Hematopoietic multipotent progenitor cell (in vitro differentiated cells): Measurements from ENCODE around the gene SCIN. TPM values are rescaled to one million over a fixed set of nuclear protein-coding genes. Genes with fewer than 3 reads are reported as not detected.
"Not testable (repeated sequence)": the region's sequence is repeated elsewhere in the genome, so short reads cannot be mapped to it uniquely, and the experiment has no call there.

Experiments
- DNase-seq, 3 donors: peaks; one replicate each; pipeline ENCODE4 v3.0.0-alpha.2; 2011 to 2015; ENCODE audit warnings: low read depth in 2 of 3, low spot score in 2 of 3
- total RNA-seq: library from RNA; depleted of rRNA; stranded (reverse); fragments of >200 nt; gene quantifications from one replicate; pipeline ENCODE4 v1.2.3, GENCODE V29; 2012

Gene SCIN
- total RNA-seq = under 0.01 TPM

GRCh38 chr7:12570534-12571461, at the start of gene SCIN:
SCIN (plus strand) TSS chr7:12570720; CDS start chr7:12570787, 67 bp downstream.
- peak; percentile 1 to 56 (median 38) for DNase-seq

- DNase-seq = peak; percentile 5 to 70 (median 34)
Measured at GRCh38 chr7:12524794-12525386, 45.6 kb upstream of the SCIN start.

- not testable (repeated sequence) for DNase-seq
Measured at GRCh38 chr7:12526693-12527092, 43.8 kb upstream of the SCIN start.

- not testable (repeated sequence) for DNase-seq
Measured at GRCh38 chr7:12527670-12528069, 42.9 kb upstream of the SCIN start.

GRCh38 chr7:12529971-12530710, 40.4 kb upstream of the SCIN start:
- DNase-seq = no peak

GRCh38 chr7:12531784-12532183, 38.7 kb upstream of the SCIN start:
- no peak for DNase-seq

- no peak for DNase-seq
Measured at GRCh38 chr7:12534046-12534445, 36.5 kb upstream of the SCIN start.

GRCh38 chr7:12539681-12540080, 30.8 kb upstream of the SCIN start:
- DNase-seq = no peak

GRCh38 chr7:12540850-12541249, 29.7 kb upstream of the SCIN start:
- no peak for DNase-seq

GRCh38 chr7:12543586-12543985, 26.9 kb upstream of the SCIN start:
- no peak for DNase-seq

- DNase-seq = peak in 1 of 3 donors; percentile 18
Measured at GRCh38 chr7:12549106-12549505, 21.4 kb upstream of the SCIN start.

- DNase-seq = no peak
Measured at GRCh38 chr7:12550956-12551355, 19.6 kb upstream of the SCIN start.

GRCh38 chr7:12552876-12553275, 17.6 kb upstream of the SCIN start:
- no peak for DNase-seq

- DNase-seq = no peak
Measured at GRCh38 chr7:12553416-12553815, 17.1 kb upstream of the SCIN start.

GRCh38 chr7:12554351-12554750, 16.2 kb upstream of the SCIN start:
- no peak for DNase-seq

GRCh38 chr7:12554872-12555271, 15.6 kb upstream of the SCIN start:
- DNase-seq = no peak

- not testable (repeated sequence) for DNase-seq
Measured at GRCh38 chr7:12555695-12556094, 14.8 kb upstream of the SCIN start.

- not testable (repeated sequence) for DNase-seq
Measured at GRCh38 chr7:12556139-12556792, 14.3 kb upstream of the SCIN start.

GRCh38 chr7:12557282-12557681, 13.2 kb upstream of the SCIN start:
- no peak for DNase-seq

- DNase-seq = no peak
Measured at GRCh38 chr7:12564996-12565764, 5.3 kb upstream of the SCIN start.
